Smooth muscle cell (in vitro differentiated cells): ENCODE results near the gene ABCG1. TPM values are rescaled to one million over a fixed set of nuclear protein-coding genes. Genes with fewer than 3 reads are reported as not detected.

Experiments
- DNase-seq: peaks from one replicate; lab custom pipeline; 2025; ENCODE audit not compliant: unreplicated experiment; lab: John Stamatoyannopoulos, UW
- H2AFZ ChIP-seq: fragments of 200-600 bp; sonication (generic); 2 replicates; pipeline ENCODE4 v1.6.0; 2016; ENCODE audit warnings: antibody characterized with exemption, low read depth, mild to moderate bottlenecking
- H3F3A ChIP-seq: fragments of 200-600 bp; sonication (generic); 2 replicates; pipeline ENCODE4 v1.6.0; 2017; ENCODE audit warnings: antibody characterized with exemption, low read depth
- H3K27ac ChIP-seq: fragments of 200-600 bp; sonication (generic); 2 replicates; pipeline ENCODE4 v1.5.1; 2016; ENCODE audit warnings: low read depth, mild to moderate bottlenecking
- H3K27me3 ChIP-seq: fragments of 200-600 bp; sonication (generic); 2 replicates; pipeline ENCODE4 v1.6.1; 2016; ENCODE audit warnings: low read depth, mild to moderate bottlenecking
- H3K36me3 ChIP-seq: fragments of 200-600 bp; sonication (generic); 2 replicates; pipeline ENCODE4 v1.5.1; 2016; ENCODE audit warnings: low read depth
- H3K4me1 ChIP-seq: fragments of 200-600 bp; sonication (generic); 2 replicates; pipeline ENCODE4 v1.5.1; 2016; ENCODE audit warnings: low read depth
- H3K4me2 ChIP-seq: fragments of 200-600 bp; sonication (generic); 2 replicates; pipeline ENCODE4 v1.6.0; 2016; ENCODE audit warnings: mild to moderate bottlenecking
- H3K4me3 ChIP-seq: fragments of 200-600 bp; sonication (generic); 2 replicates; pipeline ENCODE4 v1.5.1; 2016; ENCODE audit warnings: mild to moderate bottlenecking
- H3K79me2 ChIP-seq: fragments of 200-600 bp; sonication (generic); 2 replicates; pipeline ENCODE4 v1.6.0; 2016; ENCODE audit warnings: low read depth, mild to moderate bottlenecking
- H3K9ac ChIP-seq: fragments of 200-600 bp; sonication (generic); 2 replicates; pipeline ENCODE4 v1.6.0; 2016; ENCODE audit warnings: low read depth
- H3K9me3 ChIP-seq: fragments of 200-600 bp; sonication (generic); replicated peaks from 2 replicates; pipeline ENCODE4 v1.5.1; 2016; ENCODE audit warnings: low read depth
- H4K20me1 ChIP-seq: fragments of 200-600 bp; sonication (generic); 2 replicates; pipeline ENCODE4 v1.6.0; 2016; ENCODE audit warnings: low read depth
- WGBS: methylation state at CpG from one replicate; pipeline ENCODE4 v1.1.7; 2016; ENCODE audit warnings: low lambda C conversion rate; 5-methylcytosine and 5-hydroxymethylcytosine counted together
- polyA plus RNA-seq: library from polyadenylated mRNA; unstranded; fragments of >200 nt; fragmentation: Nextera tagmentation; extraction: Ambion mirVana; gene quantifications from 2 replicates; pipeline ENCODE4 v1.2.1, GENCODE V29; 2016
- total RNA-seq: library from RNA; depleted of rRNA; stranded (reverse); fragments of >200 nt; gene quantifications from 2 replicates; pipeline ENCODE4 v1.2.3, GENCODE V29; 2014
- TF ChIP-seq, protein P1 (sequence below): fragments of 200-600 bp; sonication (generic); IDR thresholded peaks from 2 replicates; pipeline ENCODE4 v1.5.1; 2017; ENCODE audit warnings: borderline replicate concordance, mild to moderate bottlenecking, antibody characterized with exemption; ENCODE audit not compliant: insufficient read depth, poor library complexity, severe bottlenecking

ABCG1 gene
- total and polyA plus RNA-seq, 2 experiments from 2014 or later = 0.55 to 2.9 TPM

GRCh38 chr21:42247716-42248115 lies 28.8 kb downstream of the ABCG1 start:
- no peak for DNase-seq
- Histone ChIP-seq H3K9ac (no peak overlapping the region), H3K4me1 (peaks cover 4% of the 10 kb centered on the region), H3K27ac (no peak overlapping the region), H3K4me3 (no peak overlapping the region), H4K20me1 (no peaks in the 10 kb centered on the region), H3K9me3 (no peaks in the 10 kb centered on the region), H3K36me3 (no peaks in the 10 kb centered on the region), H3F3A (no peaks in the 10 kb centered on the region), H3K4me2 (no peak overlapping the region), H2AFZ (no peak overlapping the region), H3K79me2 (no peaks in the 10 kb centered on the region), H3K27me3 (peaks cover 4% of the 10 kb centered on the region)
- TF ChIP-seq, protein P1, sequence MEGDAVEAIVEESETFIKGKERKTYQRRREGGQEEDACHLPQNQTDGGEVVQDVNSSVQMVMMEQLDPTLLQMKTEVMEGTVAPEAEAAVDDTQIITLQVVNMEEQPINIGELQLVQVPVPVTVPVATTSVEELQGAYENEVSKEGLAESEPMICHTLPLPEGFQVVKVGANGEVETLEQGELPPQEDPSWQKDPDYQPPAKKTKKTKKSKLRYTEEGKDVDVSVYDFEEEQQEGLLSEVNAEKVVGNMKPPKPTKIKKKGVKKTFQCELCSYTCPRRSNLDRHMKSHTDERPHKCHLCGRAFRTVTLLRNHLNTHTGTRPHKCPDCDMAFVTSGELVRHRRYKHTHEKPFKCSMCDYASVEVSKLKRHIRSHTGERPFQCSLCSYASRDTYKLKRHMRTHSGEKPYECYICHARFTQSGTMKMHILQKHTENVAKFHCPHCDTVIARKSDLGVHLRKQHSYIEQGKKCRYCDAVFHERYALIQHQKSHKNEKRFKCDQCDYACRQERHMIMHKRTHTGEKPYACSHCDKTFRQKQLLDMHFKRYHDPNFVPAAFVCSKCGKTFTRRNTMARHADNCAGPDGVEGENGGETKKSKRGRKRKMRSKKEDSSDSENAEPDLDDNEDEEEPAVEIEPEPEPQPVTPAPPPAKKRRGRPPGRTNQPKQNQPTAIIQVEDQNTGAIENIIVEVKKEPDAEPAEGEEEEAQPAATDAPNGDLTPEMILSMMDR = no peak
- WGBS = 89% methylated on average over 11 of the region's 11 CpGs

- Histone ChIP-seq H4K20me1 (no peaks in the 10 kb centered on the region), H3F3A (no peaks in the 10 kb centered on the region), H3K4me2 (no peak overlapping the region), H3K9me3 (no peaks in the 10 kb centered on the region), H3K27me3 (peaks cover 8% of the 10 kb centered on the region), H3K9ac (no peak overlapping the region), H3K4me3 (no peak overlapping the region), H3K79me2 (no peaks in the 10 kb centered on the region), H2AFZ (no peak overlapping the region), H3K4me1 (peaks cover 4% of the 10 kb centered on the region), H3K27ac (no peak overlapping the region), H3K36me3 (no peaks in the 10 kb centered on the region)
- DNase-seq = no peak
- TF ChIP-seq, protein P1 = no peak
- WGBS = 95% methylated on average over 8 of the region's 8 CpGs
Measured at GRCh38 chr21:42248241-42248640, 29.3 kb downstream of the ABCG1 start.

DNA sequence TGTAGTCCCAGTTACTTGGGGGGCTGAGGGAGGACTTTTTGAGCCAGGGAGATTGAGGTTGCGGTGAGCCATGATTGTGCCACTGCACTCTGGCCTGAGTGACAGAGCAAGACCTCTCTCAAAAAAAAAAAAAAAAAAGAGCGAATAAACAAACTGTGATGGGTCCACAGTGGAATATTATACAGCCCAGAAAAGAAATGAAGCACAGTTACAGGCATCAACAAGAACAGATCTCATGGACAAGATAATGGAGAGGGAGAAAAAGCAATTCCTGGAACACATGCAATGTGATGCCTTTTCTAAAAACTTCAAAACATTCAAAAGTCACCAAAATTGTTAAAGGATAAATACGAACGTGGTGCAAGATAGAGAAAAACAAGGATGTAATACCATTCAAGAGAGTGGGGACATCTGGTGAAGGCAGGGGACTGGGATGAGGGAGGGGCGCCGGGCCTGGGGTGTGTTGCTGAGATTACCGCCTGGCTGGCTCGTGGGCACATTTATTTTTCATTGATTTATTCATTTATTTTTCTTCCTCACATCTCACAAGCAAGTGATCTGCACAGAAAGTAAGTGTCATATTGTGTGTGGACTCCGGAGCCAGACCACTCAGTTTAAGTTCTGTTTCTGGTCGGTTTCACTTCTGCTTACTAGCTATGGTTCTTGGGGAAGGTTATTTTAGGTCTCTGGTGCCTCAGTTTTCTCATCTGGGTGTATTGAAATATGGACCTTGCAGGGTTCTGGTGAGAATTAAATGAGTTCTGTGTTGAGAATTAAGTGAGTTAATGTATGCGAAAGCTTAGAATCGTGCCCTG lies 30.1 kb downstream of the ABCG1 start:
- no peaks in the 10 kb centered on the region for H3K79me2 ChIP-seq
- 92% methylated on average over 12 of the region's 12 CpGs for WGBS
- no peak overlapping the region for H3K27ac ChIP-seq
- no peaks in the 10 kb centered on the region for H4K20me1 ChIP-seq
- H3K4me2 ChIP-seq = no peak overlapping the region
- H3K9me3 ChIP-seq = no peaks in the 10 kb centered on the region
- H3K36me3 ChIP-seq = no peaks in the 10 kb centered on the region
- no peak overlapping the region for H3K4me3 ChIP-seq
- no peak for DNase-seq
- TF ChIP-seq, protein P1 = no peak
- H3K27me3 ChIP-seq = peaks cover 11% of the 10 kb centered on the region
- H3F3A ChIP-seq = no peaks in the 10 kb centered on the region
- H3K4me1 ChIP-seq = peaks cover 4% of the 10 kb centered on the region
- H2AFZ ChIP-seq = no peak overlapping the region
- H3K9ac ChIP-seq = no peak overlapping the region
